ENCODE results near the gene DSCAM.

- TF ChIP-seq POLR2A (IDR thresholded peaks at IDR 0.05) (no peak), CTCF (IDR thresholded peaks at IDR 0.05) (no peak)
Measured at GRCh38 chr21:40534886-40535285, 312.1 kb downstream of the DSCAM start.

Data from vagina (tissue), 2 donors.